HG03064 (cell line): Measurements from ENCODE around the gene RSPH10B2.
"Not testable (repeated sequence)": the region's sequence is repeated elsewhere in the genome, so short reads cannot be mapped to it uniquely, and the experiment has no call there.

Source experiments
- ATAC-seq: cut with Tn5 transposase; IDR thresholded peaks from one replicate; pipeline ENCODE4 v1.9.1; 2021; ENCODE audit warnings: low read depth; ENCODE audit not compliant: unreplicated experiment

Gene RSPH10B2

GRCh38 chr7:6835521-6835920 lies 81.6 kb downstream of the RSPH10B2 start:
- not testable (repeated sequence) for ATAC-seq

GRCh38 chr7:6837081-6837480 lies 83.2 kb downstream of the RSPH10B2 start:
- not testable (repeated sequence) for ATAC-seq

GRCh38 chr7:6842278-6842921 lies 88.5 kb downstream of the RSPH10B2 start:
- not testable (repeated sequence) for ATAC-seq

GRCh38 chr7:6843092-6843491 lies 89.2 kb downstream of the RSPH10B2 start:
- ATAC-seq, result not testable (repeated sequence)

GRCh38 chr7:6843654-6844053 lies 89.8 kb downstream of the RSPH10B2 start:
- not testable (repeated sequence) for ATAC-seq

GRCh38 chr7:6845971-6846449 lies 92.1 kb downstream of the RSPH10B2 start:
- ATAC-seq, result not testable (repeated sequence)

- ATAC-seq, result not testable (repeated sequence)
Observed at GRCh38 chr7:6847751-6848150, 93.8 kb downstream of the RSPH10B2 start.
